Prostate gland (tissue), 2 donors: ENCODE results near the gene TRPM4. TPM values are rescaled to one million over a fixed set of nuclear protein-coding genes. Genes with fewer than 3 reads are reported as not detected.

Source experiments
- DNase-seq: peaks from one replicate; pipeline ENCODE4 v3.0.0-alpha.2; 2019; ENCODE audit warnings: low spot score
- H3K27ac ChIP-seq, 2 donors: fragments of 200-600 bp; sonication (generic); 2 replicates each; pipeline ENCODE4 v1.5.1; 2017 to 2019
- H3K27me3 ChIP-seq: fragments of 200-600 bp; sonication (generic); replicated peaks from 2 replicates; pipeline ENCODE4 v1.5.1; 2019; ENCODE audit not compliant: insufficient read depth
- H3K36me3 ChIP-seq, 2 donors: fragments of 200-600 bp; sonication (generic); 1 replicate in 1 of 2; 2 replicates in 1 of 2; pipeline versions ENCODE4 v1.5.1 to v1.8.1; 2017 to 2019
- H3K4me1 ChIP-seq: fragments of 200-600 bp; sonication (generic); replicated peaks from 2 replicates; pipeline ENCODE4 v1.5.1; 2019
- H3K4me3 ChIP-seq, 2 donors: fragments of 200-600 bp; sonication (generic); 2 replicates each; pipeline ENCODE4 v1.5.1; 2017 to 2019
- H3K9me3 ChIP-seq: fragments of 200-600 bp; sonication (generic); 2 replicates; pipeline ENCODE4 v1.5.1; 2017
- CTCF ChIP-seq, 4 experiments: fragments of 200-600 bp in 2 of 4; fragments of 450-650 bp in 2 of 4; sonication (generic) in 2 of 4; IDR thresholded peaks; 1 replicate in 3 of 4; 2 replicates in 1 of 4; pipeline ENCODE4 v1.5.1; 2016 to 2019; ENCODE audit warnings: antibody characterized with exemption in 4 of 4, mild to moderate bottlenecking in 2 of 4, moderate library complexity in 2 of 4
- POLR2A ChIP-seq: fragments of 450-650 bp; IDR thresholded peaks from one replicate; pipeline ENCODE4 v1.6.1; 2016; ENCODE audit warnings: antibody characterized with exemption, mild to moderate bottlenecking
- POLR2AphosphoS5 ChIP-seq: sonication (generic); formaldehyde crosslinking; IDR thresholded peaks from one replicate; pipeline ENCODE4 v1.6.1; 2017; ENCODE audit warnings: antibody characterized with exemption
- WGBS: methylation state at CpG from one replicate; pipeline ENCODE4 v1.1.5; 2018; 5-methylcytosine and 5-hydroxymethylcytosine counted together
- intact Hi-C: fragments of 100-400 bp; cut with DNase I; formaldehyde crosslinking; loops from one replicate; pipeline ENCODE4 v1.14.2; 2022
- total RNA-seq, 2 donors: library from RNA; depleted of rRNA; stranded (reverse); fragments of >200 nt; gene quantifications; one replicate each; pipeline ENCODE4 v1.1.0, GENCODE V29; 2016

TRPM4 gene
- total RNA-seq, 2 donors from 2014 or later, result 99.0 to 126 TPM

GRCh38 chr19:49244256-49244655 lies 86.7 kb downstream of the TRPM4 start:
- H3K27me3 ChIP-seq, result no peaks in the 10 kb centered on the region
- DNase-seq, result no peak
- TF ChIP-seq POLR2A (no peak), CTCF (IDR thresholded peaks at IDR 0.05) (no peak), POLR2AphosphoS5 (no peak)
- no peak overlapping the region for H3K4me3 ChIP-seq
- intact Hi-C loops, result no loop called here
- no peaks in the 10 kb centered on the region for H3K36me3 ChIP-seq
- no peaks in the 10 kb centered on the region for H3K4me1 ChIP-seq
- over 99% methylated on average over 9 of the region's 9 CpGs for WGBS
- H3K27ac ChIP-seq, result no peak overlapping the region
- H3K9me3 ChIP-seq, result no peaks in the 10 kb centered on the region

GRCh38 chr19:49247676-49248075 lies 90.1 kb downstream of the TRPM4 start:
- Histone ChIP-seq H3K27ac (no peak overlapping the region), H3K27me3 (no peaks in the 10 kb centered on the region), H3K9me3 (no peaks in the 10 kb centered on the region), H3K36me3 (no peaks in the 10 kb centered on the region), H3K4me1 (no peaks in the 10 kb centered on the region), H3K4me3 (no peak overlapping the region)
- 38% methylated on average over 1 of the region's 2 CpGs for WGBS
- DNase-seq, result no peak
- TF ChIP-seq POLR2A (no peak), POLR2AphosphoS5 (no peak), CTCF (IDR thresholded peaks at IDR 0.05) (no peak)
- intact Hi-C loops, result no loop called here

- no peaks in the 10 kb centered on the region for H3K27me3 ChIP-seq
- H3K36me3 ChIP-seq, result no peaks in the 10 kb centered on the region
- WGBS, result 75% methylated on average over 2 of the region's 2 CpGs
- H3K4me3 ChIP-seq, result no peak overlapping the region
- intact Hi-C loops, result no loop called here
- TF ChIP-seq POLR2A (no peak), POLR2AphosphoS5 (no peak), CTCF (IDR thresholded peaks at IDR 0.05) (no peak)
- H3K27ac ChIP-seq, result no peak overlapping the region
- DNase-seq, result no peak
- H3K4me1 ChIP-seq, result no peaks in the 10 kb centered on the region
- no peaks in the 10 kb centered on the region for H3K9me3 ChIP-seq
Observed at GRCh38 chr19:49249933-49250332, 92.3 kb downstream of the TRPM4 start.

- WGBS, result 73% methylated on average over 10 of the region's 10 CpGs
- intact Hi-C loops, result no loop called here
- Histone ChIP-seq H3K27me3 (no peaks in the 10 kb centered on the region), H3K36me3 (no peaks in the 10 kb centered on the region), H3K9me3 (no peaks in the 10 kb centered on the region), H3K27ac (no peak overlapping the region), H3K4me1 (no peaks in the 10 kb centered on the region), H3K4me3 (no peak overlapping the region)
- DNase-seq, result no peak
- TF ChIP-seq POLR2A (no peak), POLR2AphosphoS5 (no peak), CTCF (IDR thresholded peaks at IDR 0.05) (no peak)
Observed at GRCh38 chr19:49255674-49256073, 98.1 kb downstream of the TRPM4 start.

- 73% methylated on average over 3 of the region's 3 CpGs for WGBS
- intact Hi-C loops, result no loop called here
- TF ChIP-seq POLR2AphosphoS5 (no peak), POLR2A (no peak), CTCF (IDR thresholded peaks at IDR 0.05) (no peak)
- no peak for DNase-seq
- Histone ChIP-seq H3K27me3 (no peaks in the 10 kb centered on the region), H3K9me3 (no peaks in the 10 kb centered on the region), H3K4me1 (no peaks in the 10 kb centered on the region), H3K36me3 (no peaks in the 10 kb centered on the region), H3K27ac (no peak overlapping the region), H3K4me3 (no peak overlapping the region)
Observed at GRCh38 chr19:49256691-49257090, 99.1 kb downstream of the TRPM4 start.

Other genes with a start within 250 kb of the TRPM4 start
- gene DHDH, start 224.1 kb upstream of the TRPM4 start, total RNA-seq, result 10 to 100 TPM in 1 of 2 donors, 1 to 10 TPM in 1; 4.6 to 12.6 TPM
- 10 to 100 TPM; 52.1 to 62.3 TPM for gene BAX, start 202.9 kb upstream of the TRPM4 start, total RNA-seq
- gene FTL, start 192.5 kb upstream of the TRPM4 start, total RNA-seq, result 1,000 to 10,000 TPM; 1,764 to 2,124 TPM
- 10 to 100 TPM; 47.3 to 52.0 TPM for gene GYS1, start 164.5 kb upstream of the TRPM4 start, total RNA-seq
- 100 to 1,000 TPM; 110 to 126 TPM for gene RUVBL2, start 163.9 kb upstream of the TRPM4 start, total RNA-seq
- 1 to 10 TPM in 1 of 2 donors, not detected in 1; 5.2 TPM for gene LHB, start 140.7 kb upstream of the TRPM4 start, total RNA-seq
- not detected for gene CGB3, start 133.5 kb upstream of the TRPM4 start, total RNA-seq
- gene CGB2, start 125.9 kb upstream of the TRPM4 start, total RNA-seq, result not detected
- gene CGB1, start 120.9 kb upstream of the TRPM4 start, total RNA-seq, result not detected
- gene CGB5, start 113.9 kb upstream of the TRPM4 start, total RNA-seq, result not detected
- gene CGB8, start 108.7 kb upstream of the TRPM4 start, total RNA-seq, result not detected
- 1 to 10 TPM; 2.0 to 2.1 TPM for gene CGB7, start 100.0 kb upstream of the TRPM4 start, total RNA-seq
- gene NTF4, start 93.0 kb upstream of the TRPM4 start, total RNA-seq, result 10 to 100 TPM in 1 of 2 donors, 1 to 10 TPM in 1; 7.0 to 24.4 TPM
- gene KCNA7, start 85.1 kb upstream of the TRPM4 start, total RNA-seq, result not detected
- 100 to 1,000 TPM; 318 to 391 TPM for gene SNRNP70, start 72.3 kb upstream of the TRPM4 start, total RNA-seq
- 10 to 100 TPM; 31.2 to 64.3 TPM for gene LIN7B, start 43.4 kb upstream of the TRPM4 start, total RNA-seq
- 10 to 100 TPM in 1 of 2 donors, 1 to 10 TPM in 1; 2.2 to 11.1 TPM for gene C19orf73, start 38.6 kb upstream of the TRPM4 start, total RNA-seq
- gene PPFIA3, start 38.2 kb upstream of the TRPM4 start, total RNA-seq, result 10 to 100 TPM; 12.3 to 18.2 TPM
- gene HRC, start 2.4 kb upstream of the TRPM4 start, total RNA-seq, result 1 to 10 TPM; 3.8 to 6.7 TPM
- gene SLC6A16, start 167.4 kb downstream of the TRPM4 start, total RNA-seq, result 1 to 10 TPM in 1 of 2 donors, under 1 TPM in 1; 0.59 to 4.3 TPM
- 10 to 100 TPM in 1 of 2 donors, 1 to 10 TPM in 1; 9.5 to 21.4 TPM for gene CD37, start 177.6 kb downstream of the TRPM4 start, total RNA-seq
- gene TEAD2, start 204.6 kb downstream of the TRPM4 start, total RNA-seq, result 10 to 100 TPM; 17.0 to 28.0 TPM
- gene DKKL1, start 206.1 kb downstream of the TRPM4 start, total RNA-seq, result 10 to 100 TPM in 1 of 2 donors, 1 to 10 TPM in 1; 1.0 to 17.8 TPM
- 10 to 100 TPM in 1 of 2 donors, not detected in 1; 13.1 TPM for gene KASH5, start 230.5 kb downstream of the TRPM4 start, total RNA-seq